ENCODE results near the gene ABAT.
"Not testable (repeated sequence)": the region's sequence is repeated elsewhere in the genome, so short reads cannot be mapped to it uniquely, and the experiment has no call there.

Gene ABAT

DNA sequence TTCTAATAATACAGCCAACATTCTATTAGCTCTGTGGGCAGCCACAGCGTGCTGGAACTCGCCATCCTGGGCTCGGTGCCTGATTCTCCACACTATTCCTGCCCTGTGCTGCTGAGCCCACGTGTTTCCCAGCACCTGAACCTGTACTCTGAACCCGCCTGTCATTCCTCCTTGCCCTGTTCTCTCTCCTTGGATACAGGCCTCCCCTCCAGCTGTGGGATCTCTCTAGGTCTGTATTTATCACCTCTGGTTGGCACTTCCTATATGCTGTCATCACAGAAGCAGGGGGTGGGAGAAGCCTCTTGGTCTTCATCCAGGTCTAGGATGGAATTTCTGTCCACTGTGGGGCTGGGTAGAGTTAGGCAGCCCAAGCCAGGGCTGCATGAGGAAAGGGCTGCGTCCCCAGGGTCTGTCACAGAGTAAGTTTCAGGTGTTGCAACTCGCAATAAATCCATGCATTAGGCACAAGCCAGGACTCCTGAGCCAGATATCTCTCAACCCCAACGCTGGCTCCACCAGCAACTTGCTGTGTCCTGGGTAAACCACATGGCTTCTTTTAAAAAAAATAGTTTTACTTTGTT is 56.0 kb downstream of the ABAT start:
- no peak overlapping the region for H3K4me3 ChIP-seq (ENCODE audit: low read length)
- DNase-seq (ENCODE audit: low read depth, low spot score): no peak

DNA sequence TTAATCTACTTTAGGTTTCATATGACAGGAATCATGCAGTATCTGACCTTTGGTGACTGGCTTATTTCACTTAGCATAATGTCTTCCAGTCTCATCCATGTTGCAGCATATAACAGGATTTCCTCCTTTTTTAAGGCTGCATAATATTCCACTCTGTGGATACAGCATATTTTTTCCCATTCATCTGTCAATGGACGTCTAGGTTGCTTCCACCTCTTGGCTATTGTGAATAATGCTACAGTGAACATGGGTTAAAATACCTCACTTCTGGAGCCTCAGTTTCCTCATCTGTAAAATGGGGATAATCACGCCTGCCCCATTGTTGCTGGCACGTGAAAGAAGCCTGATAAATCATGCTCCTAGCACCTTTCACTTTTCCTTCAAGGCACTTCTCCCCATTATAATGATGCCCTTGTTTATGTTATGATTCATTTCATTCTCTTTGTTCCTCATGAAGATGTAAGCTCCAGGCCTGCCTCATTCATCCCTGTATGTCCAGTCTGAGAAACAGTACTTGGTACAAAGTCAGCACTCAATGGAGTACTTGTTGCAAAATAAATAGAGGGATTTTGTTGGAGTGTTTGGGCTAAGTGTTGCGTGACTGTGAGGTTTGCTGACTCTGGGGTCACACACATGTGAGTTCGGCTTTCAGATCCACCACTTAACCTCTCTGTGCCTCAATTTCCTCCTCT is 59.6 kb downstream of the ABAT start:
- no peak for DNase-seq (ENCODE audit: low read depth, low spot score)
- no peak overlapping the region for H3K4me3 ChIP-seq (ENCODE audit: low read length)

DNA sequence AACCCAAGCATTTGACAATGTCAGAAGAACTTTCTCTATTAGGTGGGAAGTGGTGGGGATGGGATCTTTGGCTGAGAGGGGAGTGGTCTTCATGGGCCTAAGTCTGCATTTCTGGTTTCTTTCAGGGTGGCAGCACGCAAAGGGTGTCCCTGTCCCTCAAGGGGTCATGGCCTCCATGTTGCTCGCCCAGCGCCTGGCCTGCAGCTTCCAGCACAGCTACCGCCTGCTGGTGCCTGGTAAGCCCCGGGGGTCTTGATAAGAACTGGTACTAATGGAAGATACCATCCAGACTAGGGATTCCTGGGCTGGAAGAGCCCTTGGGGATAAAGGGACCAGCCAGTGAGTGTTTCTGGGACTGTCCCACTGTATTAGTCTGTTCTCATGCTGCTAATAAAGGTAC is 61.2 kb downstream of the ABAT start:
- DNase-seq (ENCODE audit: low read depth, low spot score): no peak
- H3K4me3 ChIP-seq (ENCODE audit: low read length): no peak overlapping the region

DNA sequence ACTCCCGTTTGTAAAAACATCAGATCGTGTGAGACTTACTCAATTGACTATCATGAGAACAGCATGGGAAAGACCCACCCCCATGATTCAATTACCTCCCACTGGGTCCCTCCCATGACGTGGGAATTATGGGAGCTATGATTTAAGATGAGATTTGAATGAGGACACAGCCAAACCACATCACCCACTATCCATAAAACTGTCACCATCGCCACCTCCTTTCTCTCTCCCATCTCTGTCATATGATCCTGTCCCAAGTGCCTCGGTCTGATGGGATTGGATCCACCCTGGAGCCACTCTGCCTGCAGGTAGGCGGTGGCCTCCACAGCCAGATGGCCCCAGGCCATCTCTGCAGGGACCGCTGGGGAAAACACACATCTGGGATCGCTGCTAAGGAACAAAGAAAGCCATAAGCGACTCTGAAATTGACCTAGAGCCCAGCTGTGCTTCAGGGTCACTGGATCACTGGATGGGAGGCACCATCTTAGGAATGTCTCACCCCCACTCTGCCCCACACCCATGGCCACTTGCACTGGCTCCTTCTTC is 61.8 kb downstream of the ABAT start:
- H3K4me3 ChIP-seq (ENCODE audit: low read length): no peak overlapping the region
- no peak for DNase-seq (ENCODE audit: low read depth, low spot score)

DNA sequence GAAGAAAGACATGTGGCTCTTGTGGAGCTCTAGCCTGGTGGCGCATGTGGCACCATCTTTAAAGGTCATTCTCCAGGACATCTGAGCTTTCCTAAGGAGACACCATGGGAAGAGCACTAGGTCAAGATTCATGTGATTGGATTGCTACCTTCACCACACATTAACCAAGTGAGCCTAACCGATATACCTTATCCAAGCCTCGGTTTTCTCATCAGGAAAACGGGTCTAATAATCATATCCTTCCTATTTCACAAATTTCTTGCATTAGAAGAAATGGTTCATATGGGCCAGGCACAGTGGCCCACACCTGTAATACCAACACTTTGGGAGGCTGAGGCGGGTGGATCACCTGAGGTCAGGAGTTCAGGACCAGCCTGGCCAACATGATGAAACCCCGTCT is 64.7 kb downstream of the ABAT start:
- H3K4me3 ChIP-seq (ENCODE audit: low read length): no peak overlapping the region
- DNase-seq (ENCODE audit: low read depth, low spot score): no peak

DNA sequence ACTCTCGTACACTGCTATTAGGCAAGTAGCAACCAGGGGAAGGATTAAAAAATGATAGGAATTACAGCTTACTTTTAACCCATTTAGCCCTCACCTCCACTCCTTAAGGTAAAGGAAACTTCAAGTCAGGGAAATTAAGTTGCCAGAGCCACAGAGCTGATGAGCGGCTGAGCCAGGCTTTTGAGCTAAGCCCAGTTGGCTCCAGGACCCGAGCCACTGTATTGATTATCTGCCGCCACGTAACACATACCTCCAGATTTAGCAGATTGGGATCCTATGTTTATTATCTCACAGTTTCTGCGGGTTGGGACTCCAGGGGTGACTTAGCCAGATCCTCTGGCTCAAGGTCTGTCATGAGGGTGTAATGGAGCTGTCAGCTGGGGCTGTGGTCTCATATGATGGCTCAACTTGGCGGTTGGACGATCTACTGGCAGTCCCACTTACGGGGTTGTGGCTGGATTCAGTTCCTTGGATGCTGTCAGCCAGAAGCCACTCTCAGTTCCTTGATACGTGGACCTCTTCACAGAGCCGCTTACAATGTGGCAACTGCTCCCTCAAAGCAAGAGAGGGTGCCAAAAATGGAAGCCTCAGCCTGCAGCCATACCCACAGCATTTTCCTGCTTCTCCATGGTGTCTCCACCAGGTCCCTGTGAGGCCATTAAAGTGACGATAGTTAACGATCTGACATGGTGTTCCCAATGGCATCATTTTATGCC is 65.7 kb downstream of the ABAT start:
- no peak overlapping the region for H3K4me3 ChIP-seq (ENCODE audit: low read length)
- no peak for DNase-seq (ENCODE audit: low read depth, low spot score)

DNA sequence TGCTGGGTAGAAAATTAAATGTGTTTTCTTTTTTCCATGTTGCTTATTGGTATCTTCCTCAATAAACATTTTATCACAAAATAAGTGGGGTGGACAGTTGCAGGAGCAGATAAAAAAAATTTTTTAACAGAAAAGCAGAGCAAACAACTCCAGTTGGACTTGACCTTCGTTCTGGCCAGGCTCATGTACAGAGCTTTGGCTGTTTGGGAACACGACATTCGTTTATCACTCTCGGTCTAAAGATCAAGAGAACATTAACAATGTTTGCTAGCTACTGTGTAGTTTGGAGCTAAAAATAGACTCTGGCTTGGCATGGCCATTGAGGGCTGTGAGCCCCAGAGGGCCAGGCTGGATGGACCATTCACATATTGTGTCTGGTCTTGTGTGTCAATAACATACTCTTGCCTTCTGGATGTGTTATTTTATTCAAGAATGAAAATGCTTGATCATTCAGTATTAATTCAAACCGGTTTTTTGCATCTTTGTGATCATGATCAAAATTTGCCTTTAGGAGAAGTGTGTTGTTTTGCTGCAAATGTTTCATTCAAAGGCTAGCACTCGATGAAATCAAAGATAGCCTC is 66.4 kb downstream of the ABAT start:
- H3K4me3 ChIP-seq (ENCODE audit: low read length): no peak overlapping the region
- DNase-seq (ENCODE audit: low read depth, low spot score): no peak

DNA sequence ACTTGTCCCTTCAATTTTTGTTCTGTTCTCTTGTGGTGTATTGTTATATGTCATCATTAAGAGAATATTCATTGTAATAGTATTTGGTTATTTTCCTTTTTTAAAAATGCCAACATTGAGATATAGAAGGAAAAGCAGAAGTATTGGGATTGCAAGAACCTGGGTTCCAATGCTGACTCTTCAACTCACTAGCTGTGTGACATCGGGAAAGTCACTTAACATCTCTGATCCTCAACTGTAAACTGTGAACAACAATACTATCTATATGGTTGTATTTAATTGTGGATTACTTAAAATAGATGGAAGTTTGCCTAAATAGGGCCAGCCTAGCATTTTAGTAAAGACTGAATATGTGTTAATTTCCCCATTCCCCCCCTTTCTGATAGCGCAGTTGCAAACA is 67.2 kb downstream of the ABAT start:
- no peak overlapping the region for H3K4me3 ChIP-seq (ENCODE audit: low read length)
- DNase-seq (ENCODE audit: low read depth, low spot score): no peak

DNA sequence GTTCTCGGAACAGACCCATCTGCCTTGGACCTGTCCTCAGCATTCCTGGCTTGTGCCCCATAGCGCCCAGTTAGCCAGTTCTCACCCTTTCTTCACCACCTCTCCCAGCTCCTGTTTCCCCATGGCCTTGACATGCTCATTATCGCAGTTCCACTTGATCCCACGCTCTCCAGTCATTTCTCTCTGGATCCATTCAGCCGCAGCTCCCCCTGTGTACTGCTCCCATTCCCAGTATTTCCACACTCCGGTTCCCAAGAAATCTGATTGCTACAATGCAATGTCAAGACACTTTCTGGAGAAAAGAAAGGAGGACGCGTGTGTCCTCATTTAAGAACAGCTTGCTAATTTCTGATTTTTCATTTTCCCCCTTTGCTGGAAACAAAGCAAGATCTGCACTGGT is 67.7 kb downstream of the ABAT start:
- H3K4me3 ChIP-seq (ENCODE audit: low read length): no peak overlapping the region
- no peak for DNase-seq (ENCODE audit: low read depth, low spot score)

DNA sequence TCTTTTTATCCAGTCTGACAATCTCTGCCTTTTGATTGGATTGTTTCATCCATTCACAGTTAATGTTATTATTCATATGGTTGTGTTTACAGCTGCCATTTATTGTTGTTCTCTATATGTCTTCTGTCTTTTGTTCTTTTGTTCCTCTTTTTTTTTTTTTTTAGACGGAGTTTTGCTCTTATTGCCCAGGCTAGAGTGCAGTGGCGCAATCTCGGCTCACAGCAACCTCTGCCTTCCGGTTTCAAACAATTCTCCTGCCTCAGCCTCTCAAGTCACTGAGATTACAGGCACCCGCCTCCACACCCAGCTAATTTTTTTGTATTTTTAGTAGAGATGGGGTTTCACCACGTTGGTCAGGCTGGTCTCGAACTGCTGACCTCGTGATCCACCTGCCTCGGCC is 74.5 kb downstream of the ABAT start:
- not testable (repeated sequence) for H3K4me3 ChIP-seq (ENCODE audit: low read length); DNase-seq (ENCODE audit: low read depth, low spot score)

DNA sequence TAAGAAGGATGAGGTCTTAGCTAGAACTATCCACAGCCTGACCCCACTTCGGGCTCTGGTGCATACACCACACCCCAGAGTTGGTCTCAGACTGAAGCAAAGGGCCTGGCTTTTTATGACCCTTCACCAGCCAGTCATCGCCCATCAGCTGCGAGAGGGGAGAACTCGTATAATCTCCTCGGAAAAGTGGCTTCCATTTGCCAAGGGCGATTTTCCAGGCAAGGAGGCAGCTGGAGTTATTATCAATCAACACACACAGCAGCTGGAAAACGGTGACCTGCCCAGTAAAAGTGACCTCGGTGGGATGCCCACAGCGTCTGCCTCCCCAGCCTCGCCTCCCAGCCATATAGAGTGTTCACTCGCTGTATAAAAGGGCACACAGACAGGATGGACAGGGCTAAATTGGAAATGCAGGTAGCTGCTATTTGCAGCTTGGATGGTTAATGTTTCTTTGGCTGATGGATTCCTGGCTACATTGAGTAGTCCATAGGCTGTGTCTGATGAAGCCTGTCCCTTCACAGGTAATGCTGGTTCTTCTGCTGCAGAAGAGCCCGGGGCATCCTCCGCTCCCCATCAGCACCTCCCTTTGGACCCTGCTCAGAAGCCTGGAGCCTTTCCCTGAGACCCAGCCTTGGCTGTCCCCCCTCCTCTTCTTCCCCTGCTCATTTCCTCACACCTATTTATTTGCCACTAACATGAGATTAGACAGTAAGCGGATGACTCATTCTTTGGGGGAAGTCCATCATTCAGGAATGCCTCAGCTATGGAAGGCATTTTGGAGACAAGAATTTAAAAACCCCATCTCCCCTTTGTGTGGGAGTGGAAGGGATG is 77.3 kb downstream of the ABAT start:
- no peak for DNase-seq (ENCODE audit: low read depth, low spot score)
- no peak overlapping the region for H3K4me3 ChIP-seq (ENCODE audit: low read length)

DNA sequence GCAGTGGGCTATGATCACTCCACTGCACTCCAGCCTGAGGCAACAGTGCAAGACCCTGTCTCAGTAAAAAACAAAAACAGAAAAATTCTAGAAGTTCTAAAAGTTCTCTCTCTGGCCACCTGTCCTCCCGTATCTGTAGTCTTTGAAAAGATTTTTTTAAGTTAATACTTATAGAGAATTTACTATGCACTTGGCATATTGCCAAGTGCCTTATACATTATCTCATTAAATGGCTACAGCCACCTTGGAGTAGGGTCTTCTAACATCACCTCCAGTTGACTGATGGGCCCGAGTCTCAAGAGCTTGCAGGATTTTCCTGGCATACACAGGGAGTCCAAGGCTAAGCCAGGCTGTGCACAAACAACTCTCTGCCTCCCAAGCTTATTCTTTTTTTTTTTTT is 78.3 kb downstream of the ABAT start:
- no peak for DNase-seq (ENCODE audit: low read depth, low spot score)

DNA sequence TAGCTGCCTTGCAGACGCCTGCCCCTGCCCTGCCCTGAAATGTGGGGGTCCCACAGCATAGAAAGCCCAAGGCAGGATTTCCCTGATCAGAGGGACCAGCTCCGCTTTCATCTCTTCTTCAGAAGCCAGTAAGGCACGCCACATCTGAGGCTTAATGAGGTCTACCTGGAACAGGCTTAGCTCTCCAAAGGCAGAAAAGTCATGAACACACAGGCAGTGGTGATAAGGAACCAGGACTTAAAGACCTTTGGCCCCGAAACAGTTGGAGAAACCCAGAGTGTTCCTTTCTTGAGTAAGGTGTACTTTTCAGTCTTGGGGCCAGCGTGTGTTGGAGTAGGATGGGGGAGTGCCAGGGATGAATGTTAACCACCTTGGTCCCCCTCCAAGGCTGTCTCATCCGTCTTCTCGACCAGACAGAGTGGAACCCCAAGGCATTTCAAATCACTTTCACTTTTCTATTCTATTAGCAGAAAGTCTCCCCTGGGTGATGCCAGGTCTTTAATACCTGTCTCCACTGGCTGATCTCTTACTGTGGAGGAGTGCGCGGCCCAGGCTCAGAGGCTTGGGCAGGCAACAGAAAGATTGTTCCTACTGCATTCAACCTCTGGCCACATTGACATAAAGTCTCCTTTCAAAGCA is 79.1 kb downstream of the ABAT start:
- H3K4me3 ChIP-seq (ENCODE audit: low read length): no peak overlapping the region
- DNase-seq (ENCODE audit: low read depth, low spot score): peak; percentile 41

More for the DNA sequence above, 78.3 kb downstream of the ABAT start:
- no peak overlapping the region for H3K4me3 ChIP-seq (ENCODE audit: low read length)

DNA sequence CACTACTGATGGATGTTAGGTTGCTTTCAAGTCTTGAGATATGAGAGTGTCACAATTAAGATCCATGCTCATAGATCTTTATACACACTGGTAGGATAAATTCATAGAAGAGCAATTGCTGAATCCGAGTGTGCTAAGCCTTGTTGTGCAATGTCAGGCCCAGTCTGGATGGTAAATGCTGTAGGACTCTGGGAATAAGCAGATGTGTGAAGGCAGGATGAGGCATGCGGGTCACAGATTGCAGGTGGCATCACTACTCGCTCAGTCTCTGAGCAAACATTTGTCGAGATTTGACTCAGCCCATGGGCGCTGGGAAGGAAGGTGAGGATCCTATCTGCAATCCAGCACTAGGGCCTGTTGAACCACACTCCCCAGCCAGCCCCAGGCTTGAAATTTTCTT is 82.3 kb downstream of the ABAT start:
- DNase-seq (ENCODE audit: low read depth, low spot score): no peak

DNA sequence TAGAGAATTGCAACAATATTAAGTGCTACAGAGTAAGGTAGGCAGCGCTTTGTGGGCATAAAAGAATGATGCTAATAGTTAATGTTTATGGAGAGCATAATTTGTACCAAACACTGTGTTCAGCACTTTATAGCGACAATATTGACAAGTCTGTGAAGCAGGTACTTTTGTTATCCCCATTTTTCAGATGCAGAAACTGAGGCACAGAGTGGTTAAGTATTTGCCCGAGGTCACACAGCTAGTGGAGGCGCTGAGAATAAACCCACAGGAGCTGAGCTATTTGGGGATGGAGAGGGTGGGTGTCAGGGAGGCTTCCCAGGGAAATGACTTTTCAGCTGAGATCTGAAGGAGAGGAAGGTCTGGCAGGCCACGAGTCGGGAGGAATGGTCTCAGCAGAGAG is 83.6 kb downstream of the ABAT start:
- H3K4me3 ChIP-seq (ENCODE audit: low read length): no peak overlapping the region

More for the DNA sequence above, 82.3 kb downstream of the ABAT start:
- no peak overlapping the region for H3K4me3 ChIP-seq (ENCODE audit: low read length)

DNA sequence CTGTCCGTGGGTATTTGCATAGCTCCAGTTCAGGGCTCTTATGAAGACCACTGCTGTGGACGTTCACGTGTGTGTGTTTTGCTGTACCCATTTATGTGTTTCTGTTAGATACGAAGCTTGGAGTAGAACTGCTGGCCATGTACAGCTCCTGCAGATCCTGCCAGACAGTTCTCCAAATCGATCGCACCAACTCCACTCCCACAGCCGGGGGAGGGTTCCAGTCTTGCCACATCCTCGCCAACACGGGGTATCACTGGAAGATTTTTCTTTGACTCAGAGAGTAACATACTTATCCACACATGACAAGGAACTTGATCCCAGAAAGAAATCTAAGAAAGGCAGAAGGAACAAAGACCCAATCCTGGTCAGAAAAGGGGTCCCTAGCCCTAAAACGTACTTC is 85.6 kb downstream of the ABAT start:
- no peak for DNase-seq (ENCODE audit: low read depth, low spot score)
- H3K4me3 ChIP-seq (ENCODE audit: low read length): no peak overlapping the region

More for the DNA sequence above, 83.6 kb downstream of the ABAT start:
- no peak for DNase-seq (ENCODE audit: low read depth, low spot score)

DNA sequence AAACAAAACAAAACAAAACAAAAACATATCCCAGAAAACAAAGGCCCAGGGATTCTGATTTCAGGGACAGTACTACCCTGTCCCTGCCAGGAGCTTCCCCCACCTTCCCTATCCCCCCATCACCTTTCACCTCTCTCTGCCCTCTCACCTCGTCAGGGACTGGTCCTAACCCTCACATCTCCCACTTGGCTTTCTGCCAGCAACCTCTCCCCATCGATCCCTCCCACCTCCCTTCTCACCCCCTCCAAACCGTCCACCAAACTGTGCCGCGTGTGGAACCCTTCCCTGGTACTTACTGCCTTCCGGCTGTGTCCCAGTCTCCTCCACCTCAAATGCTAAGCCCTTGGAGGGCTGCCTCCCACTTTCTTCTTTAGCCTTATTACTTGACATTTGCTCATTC is 86.7 kb downstream of the ABAT start:
- H3K4me3 ChIP-seq (ENCODE audit: low read length): no peak overlapping the region
- DNase-seq (ENCODE audit: low read depth, low spot score): no peak

DNA sequence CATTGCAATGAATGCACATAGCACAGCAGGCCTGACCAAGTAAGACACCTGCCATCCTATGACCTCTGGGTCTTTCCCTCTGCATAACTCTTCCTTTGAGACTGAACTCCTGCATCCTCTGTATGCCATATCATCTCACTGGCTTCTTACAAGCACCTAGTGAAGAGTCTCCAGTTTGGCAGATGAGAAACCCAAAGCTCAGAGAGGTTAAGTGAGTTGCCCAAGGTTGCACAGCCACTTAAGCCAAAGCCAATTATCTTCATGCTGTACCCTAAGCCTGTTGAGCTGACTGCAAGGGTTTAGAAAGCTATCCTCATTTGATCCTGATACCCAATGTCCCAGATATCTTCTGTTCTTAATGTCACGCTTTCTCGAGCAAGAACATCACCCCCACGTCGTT is 87.8 kb downstream of the ABAT start:
- no peak for DNase-seq (ENCODE audit: low read depth, low spot score)
- H3K4me3 ChIP-seq (ENCODE audit: low read length): no peak overlapping the region

DNA sequence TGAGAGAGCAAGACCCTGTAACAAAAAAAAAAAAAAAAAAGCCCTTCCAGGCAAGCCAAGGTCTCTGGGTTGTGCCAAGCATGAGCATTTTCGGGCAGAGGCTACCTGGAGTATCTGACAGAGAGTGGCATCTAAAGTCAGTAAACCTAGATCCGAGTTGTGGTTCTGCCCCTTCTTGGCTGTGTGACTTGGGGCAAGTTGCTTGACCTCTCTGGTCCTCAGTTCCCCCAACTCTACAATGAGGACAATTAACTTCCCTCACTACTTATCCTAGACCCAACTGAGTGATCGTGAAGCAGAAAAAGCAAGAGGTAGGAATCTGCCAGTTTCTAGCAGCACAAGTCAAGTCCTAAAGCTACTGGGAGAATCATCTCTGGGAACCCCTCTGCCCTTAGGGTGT is 88.7 kb downstream of the ABAT start:
- H3K4me3 ChIP-seq (ENCODE audit: low read length): no peak overlapping the region
- DNase-seq (ENCODE audit: low read depth, low spot score): no peak
